ENCODE results near the gene FMR1.
A peak's percentile ranks its signal among the peaks of the same experiment; 100 is the strongest.

The FMR1 gene

GRCh38 chrX:147901461-147902126 lies 10.1 kb upstream of the FMR1 start:
- no peaks in the 10 kb centered on the region for H3K27me3 ChIP-seq (replicated peaks in 2 of 5; ENCODE audit: control insufficient read depth in 4 of 5, insufficient read depth in 5 of 5, low read length in 4 of 5)
- peaks cover 0 to 3% (median 0%) of the 10 kb centered on the region in 4 experiments for H3K4me1 ChIP-seq (ENCODE audit: control extremely low read depth in 1 of 4, control insufficient read depth in 4 of 4, insufficient read depth in 4 of 4, low read length in 3 of 4)
- POLR2A ChIA-PET = no interaction called here
- H3K27ac ChIP-seq (ENCODE audit: insufficient read depth in 1 of 2, low read depth in 1 of 2, low read length in 2 of 2, poor library complexity in 1 of 2, severe bottlenecking in 2 of 2) = no peak overlapping the region
- WGBS (ENCODE audit: insufficient coverage) = 52% methylated on average over 5 of the region's 6 CpGs
- no peak for DNase-seq
- no peak overlapping the region for H3K4me3 ChIP-seq (ENCODE audit: control insufficient read depth in 1 of 7, extremely low read depth in 1 of 7, insufficient read depth in 4 of 7, low read depth in 2 of 7, low read length in 6 of 7)
- H3K9me3 ChIP-seq (ENCODE audit: control extremely low read depth in 1 of 5, control insufficient read depth in 4 of 5, insufficient read depth in 2 of 5, low read depth in 1 of 5, low read length in 4 of 5) = no peaks in the 10 kb centered on the region
- H3K36me3 ChIP-seq (ENCODE audit: control insufficient read depth in 4 of 4, insufficient read depth in 4 of 4, low read length in 3 of 4) = no peaks in the 10 kb centered on the region
- CTCF ChIA-PET = no interaction called here

GRCh38 chrX:147902270-147902669 lies 9.4 kb upstream of the FMR1 start:
- CTCF ChIA-PET = no interaction called here
- peaks cover 0 to 3% (median 0%) of the 10 kb centered on the region in 4 experiments for H3K4me1 ChIP-seq (ENCODE audit: control extremely low read depth in 1 of 4, control insufficient read depth in 4 of 4, insufficient read depth in 4 of 4, low read length in 3 of 4)
- 80% methylated on average over 1 of the region's 2 CpGs for WGBS (ENCODE audit: insufficient coverage)
- no peak overlapping the region for H3K27ac ChIP-seq (ENCODE audit: insufficient read depth in 1 of 2, low read depth in 1 of 2, low read length in 2 of 2, poor library complexity in 1 of 2, severe bottlenecking in 2 of 2)
- no peaks in the 10 kb centered on the region for H3K27me3 ChIP-seq (replicated peaks in 2 of 5; ENCODE audit: control insufficient read depth in 4 of 5, insufficient read depth in 5 of 5, low read length in 4 of 5)
- no peak overlapping the region for H3K4me3 ChIP-seq (ENCODE audit: control insufficient read depth in 1 of 7, extremely low read depth in 1 of 7, insufficient read depth in 4 of 7, low read depth in 2 of 7, low read length in 6 of 7)
- POLR2A ChIA-PET = no interaction called here
- H3K36me3 ChIP-seq (ENCODE audit: control insufficient read depth in 4 of 4, insufficient read depth in 4 of 4, low read length in 3 of 4) = no peaks in the 10 kb centered on the region
- H3K9me3 ChIP-seq (ENCODE audit: control extremely low read depth in 1 of 5, control insufficient read depth in 4 of 5, insufficient read depth in 2 of 5, low read depth in 1 of 5, low read length in 4 of 5) = no peaks in the 10 kb centered on the region
- no peak for DNase-seq

GRCh38 chrX:147908106-147908505 lies 3.6 kb upstream of the FMR1 start:
- Histone ChIP-seq H3K27ac (ENCODE audit: insufficient read depth in 1 of 2, low read depth in 1 of 2, low read length in 2 of 2, poor library complexity in 1 of 2, severe bottlenecking in 2 of 2) (no peak overlapping the region), H3K9me3 (ENCODE audit: control extremely low read depth in 1 of 5, control insufficient read depth in 4 of 5, insufficient read depth in 2 of 5, low read depth in 1 of 5, low read length in 4 of 5) (no peaks in the 10 kb centered on the region), H3K27me3 (replicated peaks in 2 of 5; ENCODE audit: control insufficient read depth in 4 of 5, insufficient read depth in 5 of 5, low read length in 4 of 5) (no peaks in the 10 kb centered on the region), H3K36me3 (ENCODE audit: control insufficient read depth in 4 of 4, insufficient read depth in 4 of 4, low read length in 3 of 4) (no peaks in the 10 kb centered on the region), H3K4me1 (ENCODE audit: control extremely low read depth in 1 of 4, control insufficient read depth in 4 of 4, insufficient read depth in 4 of 4, low read length in 3 of 4) (peaks cover 0 to 8% (median 3%) of the 10 kb centered on the region in 4 experiments), H3K4me3 (ENCODE audit: control insufficient read depth in 1 of 7, extremely low read depth in 1 of 7, insufficient read depth in 4 of 7, low read depth in 2 of 7, low read length in 6 of 7) (no peak overlapping the region)
- no peak for DNase-seq
- ChIA-PET CTCF (no interaction called here), POLR2A (no interaction called here)
- 96% methylated on average over 4 of the region's 5 CpGs for WGBS (ENCODE audit: insufficient coverage)

GRCh38 chrX:147910607-147911006 lies 1.1 kb upstream of the FMR1 start:
- 90% methylated on average over 8 of the region's 9 CpGs for WGBS (ENCODE audit: insufficient coverage)
- Histone ChIP-seq H3K9me3 (ENCODE audit: control extremely low read depth in 1 of 5, control insufficient read depth in 4 of 5, insufficient read depth in 2 of 5, low read depth in 1 of 5, low read length in 4 of 5) (no peaks in the 10 kb centered on the region), H3K4me3 (ENCODE audit: control insufficient read depth in 1 of 7, extremely low read depth in 1 of 7, insufficient read depth in 4 of 7, low read depth in 2 of 7, low read length in 6 of 7) (no peak overlapping the region), H3K36me3 (ENCODE audit: control insufficient read depth in 4 of 4, insufficient read depth in 4 of 4, low read length in 3 of 4) (no peaks in the 10 kb centered on the region), H3K4me1 (ENCODE audit: control extremely low read depth in 1 of 4, control insufficient read depth in 4 of 4, insufficient read depth in 4 of 4, low read length in 3 of 4) (peaks cover 4 to 28% (median 9%) of the 10 kb centered on the region in 4 experiments), H3K27ac (ENCODE audit: insufficient read depth in 1 of 2, low read depth in 1 of 2, low read length in 2 of 2, poor library complexity in 1 of 2, severe bottlenecking in 2 of 2) (no peak overlapping the region), H3K27me3 (replicated peaks in 2 of 5; ENCODE audit: control insufficient read depth in 4 of 5, insufficient read depth in 5 of 5, low read length in 4 of 5) (no peaks in the 10 kb centered on the region)
- ChIA-PET POLR2A (no interaction called here), CTCF (no interaction called here)
- no peak for DNase-seq

GRCh38 chrX:147912093-147912801 lies 528 bp downstream of the FMR1 start:
- Histone ChIP-seq H3K27ac (ENCODE audit: insufficient read depth in 1 of 2, low read depth in 1 of 2, low read length in 2 of 2, poor library complexity in 1 of 2, severe bottlenecking in 2 of 2) (peak overlapping the region; percentile 52 to 86), H3K4me3 (ENCODE audit: control insufficient read depth in 1 of 7, extremely low read depth in 1 of 7, insufficient read depth in 4 of 7, low read depth in 2 of 7, low read length in 6 of 7) (peak overlapping the region; percentile 74 to 87 (median 77)), H3K4me1 (ENCODE audit: control extremely low read depth in 1 of 4, control insufficient read depth in 4 of 4, insufficient read depth in 4 of 4, low read length in 3 of 4) (peaks cover 4 to 36% (median 11%) of the 10 kb centered on the region in 4 experiments), H3K27me3 (replicated peaks in 2 of 5; ENCODE audit: control insufficient read depth in 4 of 5, insufficient read depth in 5 of 5, low read length in 4 of 5) (no peaks in the 10 kb centered on the region), H3K9me3 (ENCODE audit: control extremely low read depth in 1 of 5, control insufficient read depth in 4 of 5, insufficient read depth in 2 of 5, low read depth in 1 of 5, low read length in 4 of 5) (no peaks in the 10 kb centered on the region), H3K36me3 (ENCODE audit: control insufficient read depth in 4 of 4, insufficient read depth in 4 of 4, low read length in 3 of 4) (no peaks in the 10 kb centered on the region)
- POLR2A ChIA-PET = no interaction called here
- DNase-seq = peak in 2 of 3 donors; percentile 48 to 54
- CTCF ChIA-PET = interaction anchor here (0.5 kb wide), 1 partner anchor 133 kb away, joined by 3 read pairs; no protein-coding TSS in a partner anchor
- 41% methylated on average over 32 of the region's 58 CpGs for WGBS (ENCODE audit: insufficient coverage)

GRCh38 chrX:147913570-147913969 lies 1.9 kb downstream of the FMR1 start:
- DNase-seq = no peak
- 60% methylated on average over 1 of the region's 6 CpGs for WGBS (ENCODE audit: insufficient coverage)
- CTCF ChIA-PET = no interaction called here
- no peaks in the 10 kb centered on the region for H3K27me3 ChIP-seq (replicated peaks in 2 of 5; ENCODE audit: control insufficient read depth in 4 of 5, insufficient read depth in 5 of 5, low read length in 4 of 5)
- H3K36me3 ChIP-seq (ENCODE audit: control insufficient read depth in 4 of 4, insufficient read depth in 4 of 4, low read length in 3 of 4) = no peaks in the 10 kb centered on the region
- H3K4me3 ChIP-seq (ENCODE audit: control insufficient read depth in 1 of 7, extremely low read depth in 1 of 7, insufficient read depth in 4 of 7, low read depth in 2 of 7, low read length in 6 of 7) = peak overlapping the region in 6 of 7 experiments; percentile 1 to 87 (median 78)
- H3K9me3 ChIP-seq (ENCODE audit: control extremely low read depth in 1 of 5, control insufficient read depth in 4 of 5, insufficient read depth in 2 of 5, low read depth in 1 of 5, low read length in 4 of 5) = no peaks in the 10 kb centered on the region
- no peak overlapping the region for H3K27ac ChIP-seq (ENCODE audit: insufficient read depth in 1 of 2, low read depth in 1 of 2, low read length in 2 of 2, poor library complexity in 1 of 2, severe bottlenecking in 2 of 2)
- POLR2A ChIA-PET = no interaction called here
- H3K4me1 ChIP-seq (ENCODE audit: control extremely low read depth in 1 of 4, control insufficient read depth in 4 of 4, insufficient read depth in 4 of 4, low read length in 3 of 4) = peaks cover 4 to 48% (median 13%) of the 10 kb centered on the region in 4 experiments

GRCh38 chrX:147914591-147914990 lies 2.9 kb downstream of the FMR1 start:
- Histone ChIP-seq H3K4me1 (ENCODE audit: control extremely low read depth in 1 of 4, control insufficient read depth in 4 of 4, insufficient read depth in 4 of 4, low read length in 3 of 4) (peaks cover 4 to 58% (median 16%) of the 10 kb centered on the region in 4 experiments), H3K27me3 (replicated peaks in 2 of 5; ENCODE audit: control insufficient read depth in 4 of 5, insufficient read depth in 5 of 5, low read length in 4 of 5) (no peaks in the 10 kb centered on the region), H3K36me3 (ENCODE audit: control insufficient read depth in 4 of 4, insufficient read depth in 4 of 4, low read length in 3 of 4) (no peaks in the 10 kb centered on the region), H3K27ac (ENCODE audit: insufficient read depth in 1 of 2, low read depth in 1 of 2, low read length in 2 of 2, poor library complexity in 1 of 2, severe bottlenecking in 2 of 2) (no peak overlapping the region), H3K9me3 (ENCODE audit: control extremely low read depth in 1 of 5, control insufficient read depth in 4 of 5, insufficient read depth in 2 of 5, low read depth in 1 of 5, low read length in 4 of 5) (no peaks in the 10 kb centered on the region), H3K4me3 (ENCODE audit: control insufficient read depth in 1 of 7, extremely low read depth in 1 of 7, insufficient read depth in 4 of 7, low read depth in 2 of 7, low read length in 6 of 7) (peak overlapping the region in 1 of 7 experiments; percentile 15)
- DNase-seq = no peak
- no CpG with 5 or more reads among the region's 3 CpGs for WGBS (ENCODE audit: insufficient coverage)
- POLR2A ChIA-PET = no interaction called here
- CTCF ChIA-PET = interaction anchor here (0.8 kb wide), 1 partner anchor 508 kb away, joined by 3 read pairs; no protein-coding TSS in a partner anchor
